Endothelial cell of umbilical vein (primary cell): Measurements from ENCODE around the gene TNFRSF1B. TPM values are rescaled to one million over a fixed set of nuclear protein-coding genes. Genes with fewer than 3 reads are reported as not detected.
A peak's percentile ranks its signal among the peaks of the same experiment; 100 is the strongest.

ENCODE experiments used
- BruUV-seq: library from RNA; stranded (reverse); fragments of 400-500 nt; replicated peaks from 2 replicates; lab custom pipeline; 2021; lab: Mats Ljungman, UMichigan
- CTCF ChIA-PET: fragments of 300-600, 350-600 bp; sonication (Branson Sonifier 250); formaldehyde crosslinking; loops from one replicate; lab custom pipeline; 2021; ENCODE audit warnings: antibody characterized with exemption, inconsistent platforms; lab: Charles Lee
- POLR2A ChIA-PET: fragments of 300-600, 350-600 bp; sonication (Branson Sonifier 250); formaldehyde crosslinking; loops from one replicate; lab custom pipeline; 2021; ENCODE audit warnings: antibody characterized with exemption, inconsistent platforms; lab: Charles Lee
- DNase-seq: peaks from one replicate; pipeline ENCODE4 v3.0.0-alpha.2; 2011; ENCODE audit warnings: low read depth, low spot score
- FAIRE-seq: peaks from 2 replicates; lab custom pipeline; 2011; peaks lifted over from hg19 to GRCh38; lab: Jason Lieb, UNC
- H2AFZ ChIP-seq: 2 replicates; pipeline ENCODE4 v1.6.0; 2012; ENCODE audit warnings: low read depth, low read length, control low read depth, inconsistent platforms
- H3K27ac ChIP-seq: 2 replicates; pipeline ENCODE4 v1.5.1; 2011; ENCODE audit warnings: low read depth, mild to moderate bottlenecking, control low read depth, low read length, moderate library complexity; ENCODE audit not compliant: insufficient read depth
- H3K27me3 ChIP-seq, 2 experiments: 2 replicates each; pipeline versions ENCODE4 v1.6.0 to v1.6.1; 2011; ENCODE audit warnings: low read length in 2 of 2, mixed read lengths in 1 of 2; ENCODE audit not compliant: control insufficient read depth in 2 of 2, insufficient read depth in 2 of 2
- H3K36me3 ChIP-seq, 2 experiments: 2 replicates in 1 of 2; 3 replicates in 1 of 2; pipeline ENCODE4 v1.5.1; 2011; ENCODE audit warnings: low read length in 2 of 2, mild to moderate bottlenecking in 1 of 2, moderate library complexity in 1 of 2; ENCODE audit not compliant: control insufficient read depth in 2 of 2, insufficient read depth in 2 of 2; ENCODE audit errors: extremely low read depth in 1 of 2
- H3K4me1 ChIP-seq: 3 replicates; pipeline ENCODE4 v1.5.1; 2011; ENCODE audit warnings: mild to moderate bottlenecking, low read length; ENCODE audit not compliant: control insufficient read depth, insufficient read depth; ENCODE audit errors: extremely low read depth
- H3K4me2 ChIP-seq: 2 replicates; pipeline ENCODE4 v1.6.1; 2011; ENCODE audit warnings: low read length, control low read depth, mixed read lengths; ENCODE audit not compliant: insufficient read depth
- H3K4me3 ChIP-seq, 3 experiments: fragments of 200-600 bp in 1 of 3; sonication (generic), shearing (Covaris generic) in 1 of 3; replicated peaks in 1 of 3; 2 replicates each; pipeline ENCODE4 v1.5.1; 2011 to 2016; ENCODE audit warnings: control low read depth in 3 of 3, low read length in 3 of 3, mild to moderate bottlenecking in 2 of 3, inconsistent platforms in 1 of 3, low read depth in 1 of 3, moderate library complexity in 1 of 3; ENCODE audit not compliant: insufficient read depth in 1 of 3
- H3K79me2 ChIP-seq: 2 replicates; pipeline ENCODE4 v1.6.0; 2012; ENCODE audit warnings: low read length, inconsistent platforms; ENCODE audit not compliant: control insufficient read depth, insufficient read depth
- H3K9ac ChIP-seq: replicated peaks from 2 replicates; pipeline ENCODE3; 2011; ENCODE audit warnings: low read length, control low read depth; ENCODE audit not compliant: insufficient read depth; ENCODE audit errors: extremely low read depth
- H3K9me1 ChIP-seq: replicated peaks from 3 replicates; pipeline ENCODE4 v1.6.0; 2011; ENCODE audit warnings: mild to moderate bottlenecking, low read length; ENCODE audit not compliant: control insufficient read depth, insufficient read depth; ENCODE audit errors: extremely low read depth
- H3K9me3 ChIP-seq: replicated peaks from 2 replicates; pipeline ENCODE4 v1.5.1; 2012; ENCODE audit warnings: low read length, inconsistent platforms; ENCODE audit not compliant: control insufficient read depth, insufficient read depth
- H4K20me1 ChIP-seq: replicated peaks from 2 replicates; pipeline ENCODE3; 2011; ENCODE audit warnings: mild to moderate bottlenecking, low read length; ENCODE audit not compliant: control insufficient read depth, insufficient read depth; ENCODE audit errors: extremely low read depth
- CTCF ChIP-seq, 2 donors: IDR thresholded peaks; 1 replicate in 1 of 2; 2 replicates in 1 of 2; pipeline ENCODE4 v1.5.1; 2011; ENCODE audit warnings: low read length in 2 of 2, mild to moderate bottlenecking in 2 of 2, moderate library complexity in 2 of 2, control low read depth in 1 of 2, inconsistent platforms in 1 of 2, low read depth in 1 of 2; ENCODE audit not compliant: insufficient read depth in 1 of 2; ENCODE audit errors: extremely low read depth in 1 of 2
- EZH2 ChIP-seq: IDR thresholded peaks from 2 replicates; pipeline ENCODE4 v1.6.1; 2012; ENCODE audit warnings: borderline replicate concordance, low read depth, mild to moderate bottlenecking, moderate library complexity, low read length, inconsistent platforms; ENCODE audit not compliant: severe bottlenecking
- FOS ChIP-seq: IDR thresholded peaks from 2 replicates; pipeline ENCODE4 v1.6.1; 2011; ENCODE audit warnings: mild to moderate bottlenecking, low read length, moderate library complexity, borderline replicate concordance; ENCODE audit not compliant: insufficient read depth
- GATA2 ChIP-seq: IDR thresholded peaks from 2 replicates; pipeline ENCODE4 v1.7.0; 2011; ENCODE audit warnings: low read depth, mild to moderate bottlenecking, moderate library complexity, mixed read lengths, low read length; ENCODE audit not compliant: insufficient read length, insufficient read depth
- JUN ChIP-seq: IDR thresholded peaks from 2 replicates; pipeline ENCODE4 v1.6.1; 2011; ENCODE audit warnings: borderline replicate concordance, low read depth; ENCODE audit not compliant: insufficient read length, insufficient read depth
- MAX ChIP-seq: IDR thresholded peaks from 2 replicates; pipeline ENCODE4 v1.6.1; 2011; ENCODE audit not compliant: insufficient read depth, insufficient read length
- MYC ChIP-seq: IDR thresholded peaks from one replicate; pipeline ENCODE4 v1.6.1; 2011; ENCODE audit warnings: mild to moderate bottlenecking, low read depth, low read length
- POLR2A ChIP-seq: IDR thresholded peaks from 2 replicates; pipeline ENCODE4 v1.6.1; 2012; ENCODE audit warnings: low read depth, mild to moderate bottlenecking, control low read depth, low read length
- POLR2AphosphoS5 ChIP-seq: IDR thresholded peaks from 2 replicates; pipeline ENCODE4 v1.6.1; 2012; ENCODE audit warnings: low read depth, mild to moderate bottlenecking, control low read depth, low read length, moderate library complexity; ENCODE audit not compliant: insufficient read depth
- dilution Hi-C: fragments of 300-500 bp; cut with MboI; formaldehyde crosslinking; loops from one replicate; pipeline ENCODE4 v1.15.0; 2019; ENCODE audit warnings: low sequenced_read_pairs; ENCODE audit not compliant: extremely low pct_ligation_motif_present
- intact Hi-C: fragments of 100-400 bp; cut with micrococcal nuclease; formaldehyde crosslinking; loops from one replicate; pipeline ENCODE4 v1.10.0; 2022
- polyA plus RNA-seq, 4 experiments: library from polyadenylated mRNA; depleted of rRNA in 3 of 4; stranded (reverse) in 3 of 4; unstranded in 1 of 4; fragments of >200 nt; gene quantifications; 2 replicates each; pipeline versions ENCODE4 v1.2.1 to v1.2.3, GENCODE V29; 2011 to 2012; ENCODE audit warnings: missing spikeins in 1 of 4
- total RNA-seq: library from RNA; stranded (reverse); gene quantifications from 2 replicates; pipeline ENCODE4 v1.2.3, GENCODE V29; 2021

TNFRSF1B gene
- total and polyA plus RNA-seq, 2 donors (not counting 3 experiments of a cell fraction or from before 2014, with no cell fraction given) = 53.6 to 65.9 TPM

- H3K4me1 ChIP-seq = peaks cover 6% of the 10 kb centered on the region
- POLR2A ChIA-PET = no interaction called here
- CTCF ChIA-PET = interaction anchor here (1.0 to 3.5 kb wide), 4 partner anchors 15 to 429 kb away, joined by 3 to 24 read pairs (median 8); no protein-coding TSS in a partner anchor
- FAIRE-seq (no peak), DNase-seq (no peak)
- no peak overlapping the region for H3K4me3 ChIP-seq
- no peaks in the 10 kb centered on the region for H3K9me1 ChIP-seq
- H3K27ac ChIP-seq = no peak overlapping the region
- peak overlapping the region; percentile 87 for H2AFZ ChIP-seq
- dilution Hi-C loops = no loop called here
- no peaks in the 10 kb centered on the region for H4K20me1 ChIP-seq
- no peaks in the 10 kb centered on the region for H3K36me3 ChIP-seq
- no peaks in the 10 kb centered on the region for H3K9me3 ChIP-seq
- H3K4me2 ChIP-seq = no peak overlapping the region
- no TSS peak for BruUV-seq
- H3K79me2 ChIP-seq = peaks cover 16% of the 10 kb centered on the region
- H3K27me3 ChIP-seq = no peaks in the 10 kb centered on the region
- intact Hi-C loops = no loop called here
- no peak for TF ChIP-seq EZH2
- no peak overlapping the region for H3K9ac ChIP-seq
Observed at GRCh38 chr1:12229386-12229834, 62.6 kb downstream of the TNFRSF1B start.

GRCh38 chr1:12229835-12230548 is 63.2 kb downstream of the TNFRSF1B start, which contains the start of gene VPS13D:
TSS of gene VPS13D (plus strand) at chr1:12230030. CDS start at chr1:12234267, 4,237 bp downstream.
- no TSS peak for BruUV-seq
- DNase-seq (peak; percentile 59), FAIRE-seq (no peak)
- H3K4me1 ChIP-seq = peaks cover 6% of the 10 kb centered on the region
- H3K4me2 ChIP-seq = peak within 1 kb of the TSS; percentile 60
- peaks cover 0 to 2% of the 10 kb centered on the region in 2 experiments for H3K36me3 ChIP-seq
- H3K4me3 ChIP-seq = peak within 1 kb of the TSS; percentile 59 to 75 (median 73)
- H3K79me2 ChIP-seq = peaks cover 16% of the 10 kb centered on the region
- H2AFZ ChIP-seq = peak within 1 kb of the TSS; percentile 87
- POLR2A ChIA-PET = no interaction called here
- intact Hi-C loops (loop anchor here (1.0 to 2.0 kb wide), 2 partner anchors 389 to 429 kb away; partner anchors contain the start of gene DHRS3), dilution Hi-C loops (no loop called here)
- CTCF ChIA-PET = interaction anchor here (1.7 to 2.7 kb wide), 2 partner anchors 14 to 105 kb away, joined by 4 to 13 read pairs; no protein-coding TSS in a partner anchor
- H3K27ac ChIP-seq = peak within 1 kb of the TSS; percentile 20
- no peak for TF ChIP-seq JUN
- TF ChIP-seq GATA2 = no peak
- no peak for TF ChIP-seq FOS
- no peak for TF ChIP-seq EZH2
- TF ChIP-seq MYC = no peak
- peak; percentile 91 to 99 for TF ChIP-seq CTCF (IDR thresholded peaks at IDR 0.05; ENCODE audit: extremely low read depth in 1 of 2, insufficient read depth in 1 of 2, low read depth in 1 of 2, low read length in 2 of 2)
- no peak for TF ChIP-seq MAX
- peak; percentile 84 for TF ChIP-seq POLR2AphosphoS5
- TF ChIP-seq POLR2A = peak; percentile 68
- peak within 1 kb of the TSS; percentile 83 for H3K9ac ChIP-seq
- H3K27me3 ChIP-seq = no peaks in the 10 kb centered on the region
- no peaks in the 10 kb centered on the region for H3K9me3 ChIP-seq
- no peaks in the 10 kb centered on the region for H4K20me1 ChIP-seq
- H3K9me1 ChIP-seq = no peaks in the 10 kb centered on the region
